ENCODE results near the gene GFRA1.

The GFRA1 gene

DNA sequence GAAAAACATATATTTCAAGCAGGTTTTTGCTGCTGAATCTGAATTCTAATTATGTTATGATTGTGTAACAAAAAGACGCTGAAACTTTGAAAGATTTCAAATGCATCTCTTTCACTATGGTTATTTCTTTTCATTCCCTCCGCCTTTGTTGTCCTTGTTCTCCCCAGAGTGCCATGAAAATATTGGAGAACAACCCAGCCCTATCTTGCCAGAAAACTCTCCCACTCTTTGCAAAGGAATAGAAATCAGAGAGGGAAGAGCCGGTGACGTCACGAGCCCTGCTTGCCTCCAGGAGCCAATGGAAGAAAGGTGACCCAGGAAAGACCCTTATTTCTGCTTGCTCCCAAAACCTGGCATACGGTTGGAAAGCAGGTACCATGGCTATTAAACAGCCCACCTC lies 3.4 kb downstream of the GFRA1 start:
- DNase-seq (no peak), ATAC-seq (ENCODE audit: insufficient read depth, low read depth) (no peak)
- Histone ChIP-seq H3K36me3 (ENCODE audit: insufficient read depth, low read length) (no peaks in the 10 kb centered on the region), H3K9me3 (ENCODE audit: insufficient read depth, low read length, severe bottlenecking) (peaks cover 6% of the 10 kb centered on the region), H3K4me3 (ENCODE audit: low read depth in 1 of 2, low read length in 2 of 2) (no peak overlapping the region), H3K79me2 (ENCODE audit: insufficient read depth, low read length) (no peaks in the 10 kb centered on the region), H3K4me1 (ENCODE audit: insufficient read depth, low read length) (no peaks in the 10 kb centered on the region), H3K4me2 (ENCODE audit: insufficient read depth, low read length) (no peak overlapping the region), H2AFZ (ENCODE audit: low read depth, low read length) (no peak overlapping the region), H3K27me3 (ENCODE audit: insufficient read depth, low read length, poor library complexity) (no peaks in the 10 kb centered on the region), H3K27ac (ENCODE audit: low read length) (no peak overlapping the region), H4K20me1 (ENCODE audit: insufficient read depth, low read length) (no peaks in the 10 kb centered on the region), H3K9ac (ENCODE audit: low read depth, low read length) (no peak overlapping the region)
- TF ChIP-seq EZH2 (IDR thresholded peaks at IDR 0.05; ENCODE audit: borderline replicate concordance, low read depth, low read length, severe bottlenecking) (no peak), CTCF (IDR thresholded peaks at IDR 0.05; ENCODE audit: borderline replicate concordance, extremely low read depth, low read length, poor library complexity, severe bottlenecking) (no peak)

DNA sequence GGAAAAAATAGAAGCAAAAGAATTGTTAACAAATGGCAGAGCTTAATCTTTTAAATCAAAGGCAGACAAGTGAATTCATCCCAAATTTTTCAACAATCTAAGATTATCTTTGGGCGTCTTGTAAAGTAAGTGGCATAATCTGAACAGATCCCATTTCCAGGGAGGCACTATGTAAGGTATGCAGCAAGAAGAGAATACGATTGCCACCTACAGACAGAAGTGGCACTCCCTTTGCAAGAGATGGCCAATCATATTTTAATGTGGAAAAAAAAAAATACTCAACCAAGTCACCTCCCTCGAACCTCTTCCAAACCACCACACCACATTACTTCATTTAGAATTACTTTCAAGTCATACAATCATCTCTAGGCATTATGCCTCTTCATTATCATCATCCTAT lies 4.0 kb downstream of the GFRA1 start:
- Histone ChIP-seq H3K4me1 (ENCODE audit: insufficient read depth, low read length) (no peaks in the 10 kb centered on the region), H3K4me2 (ENCODE audit: insufficient read depth, low read length) (no peak overlapping the region), H3K9me3 (ENCODE audit: insufficient read depth, low read length, severe bottlenecking) (peaks cover 6% of the 10 kb centered on the region), H3K9ac (ENCODE audit: low read depth, low read length) (no peak overlapping the region), H3K36me3 (ENCODE audit: insufficient read depth, low read length) (no peaks in the 10 kb centered on the region), H4K20me1 (ENCODE audit: insufficient read depth, low read length) (no peaks in the 10 kb centered on the region), H3K79me2 (ENCODE audit: insufficient read depth, low read length) (no peaks in the 10 kb centered on the region), H3K27me3 (ENCODE audit: insufficient read depth, low read length, poor library complexity) (no peaks in the 10 kb centered on the region), H3K27ac (ENCODE audit: low read length) (no peak overlapping the region), H3K4me3 (ENCODE audit: low read depth in 1 of 2, low read length in 2 of 2) (no peak overlapping the region), H2AFZ (ENCODE audit: low read depth, low read length) (no peak overlapping the region)
- ATAC-seq (ENCODE audit: insufficient read depth, low read depth) (no peak), DNase-seq (no peak)
- TF ChIP-seq CTCF (IDR thresholded peaks at IDR 0.05; ENCODE audit: borderline replicate concordance, extremely low read depth, low read length, poor library complexity, severe bottlenecking) (no peak), EZH2 (IDR thresholded peaks at IDR 0.05; ENCODE audit: borderline replicate concordance, low read depth, low read length, severe bottlenecking) (no peak)

DNA sequence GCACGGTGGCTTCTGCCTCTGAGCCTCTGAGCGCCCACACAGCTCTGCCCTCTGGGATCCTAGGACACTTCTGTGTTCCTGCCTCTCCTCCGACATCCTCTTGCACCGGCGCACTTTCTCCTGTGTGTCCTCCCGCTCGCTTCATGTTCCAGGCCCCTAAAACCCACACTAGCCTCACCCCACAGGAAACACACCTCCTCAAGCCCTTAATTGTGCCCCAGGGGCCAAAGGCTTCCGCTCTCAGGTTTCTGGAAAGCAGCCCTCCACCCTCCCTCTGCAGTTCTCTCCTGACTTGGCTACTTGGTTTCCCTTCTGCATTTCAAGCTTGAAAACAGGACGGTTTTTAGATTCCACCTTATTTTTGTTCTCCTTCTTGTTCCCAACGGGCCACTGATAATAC lies 7.3 kb downstream of the GFRA1 start:
- Histone ChIP-seq H3K36me3 (ENCODE audit: insufficient read depth, low read length) (no peaks in the 10 kb centered on the region), H3K9ac (ENCODE audit: low read depth, low read length) (no peak overlapping the region), H3K4me3 (ENCODE audit: low read depth in 1 of 2, low read length in 2 of 2) (no peak overlapping the region), H4K20me1 (ENCODE audit: insufficient read depth, low read length) (no peaks in the 10 kb centered on the region), H3K9me3 (ENCODE audit: insufficient read depth, low read length, severe bottlenecking) (peaks cover under 1% of the 10 kb centered on the region), H3K27ac (ENCODE audit: low read length) (no peak overlapping the region), H3K79me2 (ENCODE audit: insufficient read depth, low read length) (no peaks in the 10 kb centered on the region), H3K27me3 (ENCODE audit: insufficient read depth, low read length, poor library complexity) (no peaks in the 10 kb centered on the region), H3K4me1 (ENCODE audit: insufficient read depth, low read length) (no peaks in the 10 kb centered on the region), H3K4me2 (ENCODE audit: insufficient read depth, low read length) (no peak overlapping the region), H2AFZ (ENCODE audit: low read depth, low read length) (no peak overlapping the region)
- ATAC-seq (ENCODE audit: insufficient read depth, low read depth): no peak
- DNase-seq: no peak
- TF ChIP-seq CTCF (IDR thresholded peaks at IDR 0.05; ENCODE audit: borderline replicate concordance, extremely low read depth, low read length, poor library complexity, severe bottlenecking): no peak
- no peak for TF ChIP-seq EZH2 (IDR thresholded peaks at IDR 0.05; ENCODE audit: borderline replicate concordance, low read depth, low read length, severe bottlenecking)
